ENCODE measurements around the gene VARS1. TPM values are rescaled to one million over a fixed set of nuclear protein-coding genes. Genes with fewer than 3 reads are reported as not detected.
"Not testable (repeated sequence)": the region's sequence is repeated elsewhere in the genome, so short reads cannot be mapped to it uniquely, and the experiment has no call there.

VARS1 gene
- total RNA-seq, 1 experiment from 2014 or later: 38.0 TPM

GRCh38 chr6:31794294-31794865 is 1.2 kb downstream of the VARS1 start:
- peaks cover 9% of the 10 kb centered on the region; the same call in 1 of the 2 replicates for H3K36me3 ChIP-seq (ENCODE audit: insufficient read depth, low read length)
- H3K79me2 ChIP-seq (ENCODE audit: low read length): peaks cover 33% of the 10 kb centered on the region
- H2AFZ ChIP-seq (ENCODE audit: low read length): 0 out of 2 replicates have a peak overlapping the region, but pooled peaks have one; percentile 7
- H3K9me2 ChIP-seq (replicated peaks; ENCODE audit: insufficient read depth, low read length): no peaks in the 10 kb centered on the region
- H3K4me1 ChIP-seq (ENCODE audit: low read length): peaks cover 38% of the 10 kb centered on the region
- H3K4me3 ChIP-seq (ENCODE audit: low read length): peak overlapping the region; percentile 95
- H3K9me3 ChIP-seq (ENCODE audit: low read length): no peaks in the 10 kb centered on the region
- DNase-seq: peak; percentile 66
- peak overlapping the region; percentile 80 for H3K4me2 ChIP-seq (ENCODE audit: low read depth, low read length, poor library complexity, severe bottlenecking)
- H3K9ac ChIP-seq (ENCODE audit: low read length): peak overlapping the region; percentile 98
- no peaks in the 10 kb centered on the region for H3K27me3 ChIP-seq (ENCODE audit: low read length)
- H3K27ac ChIP-seq (ENCODE audit: low read length): peak overlapping the region; percentile 73
- H4K20me1 ChIP-seq (ENCODE audit: insufficient read depth, low read depth, low read length): no peaks in the 10 kb centered on the region

DNA sequence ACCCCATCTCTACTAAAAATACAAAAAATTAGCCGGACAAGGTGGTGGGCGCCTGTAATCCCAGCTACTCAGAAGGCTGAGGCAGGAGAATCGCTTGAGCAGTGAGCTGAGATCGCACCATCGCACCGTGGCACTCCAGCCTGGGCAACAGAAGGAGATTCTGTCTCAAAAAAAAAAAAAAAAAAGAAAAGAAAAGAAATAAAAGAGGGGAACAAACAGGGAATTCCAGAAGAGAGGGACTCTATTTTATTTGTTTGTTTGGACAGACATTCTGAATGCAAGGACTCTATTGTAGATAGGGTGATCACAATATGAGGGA is 1.7 kb downstream of the VARS1 start:
- peak overlapping the region; percentile 95 for H3K4me3 ChIP-seq (ENCODE audit: low read length)

DNA sequence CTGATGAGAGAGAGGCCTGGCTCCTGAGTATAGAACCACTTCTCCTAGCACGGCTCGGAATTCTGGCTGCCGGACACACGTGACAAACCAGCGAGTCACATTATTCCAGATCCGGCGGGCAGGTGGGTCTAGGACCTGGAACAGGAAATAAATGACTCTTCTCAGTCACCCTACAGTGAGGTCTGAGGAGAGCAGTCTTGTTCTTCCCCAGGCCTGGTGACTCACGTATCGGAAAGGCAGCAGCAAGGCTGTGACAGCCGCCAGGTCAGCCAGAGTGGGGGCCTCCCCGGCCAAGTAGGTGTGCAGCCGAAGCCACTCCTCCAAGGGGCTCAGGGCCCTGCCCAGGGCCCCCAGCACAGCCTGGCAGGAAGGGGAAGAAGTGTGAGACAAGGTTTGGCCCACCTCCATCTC is 2.8 kb downstream of the VARS1 start:
- Histone ChIP-seq H3K36me3 (ENCODE audit: insufficient read depth, low read length) (peaks cover 14% of the 10 kb centered on the region; the same call in 1 of the 2 replicates), H3K9ac (ENCODE audit: low read length) (no peak overlapping the region; the same call in 1 of the 2 replicates), H3K4me2 (ENCODE audit: low read depth, low read length, poor library complexity, severe bottlenecking) (no peak overlapping the region), H3K79me2 (ENCODE audit: low read length) (peaks cover 38% of the 10 kb centered on the region), H2AFZ (ENCODE audit: low read length) (no peak overlapping the region), H3K4me3 (ENCODE audit: low read length) (no peak overlapping the region), H3K27me3 (ENCODE audit: low read length) (no peaks in the 10 kb centered on the region), H3K9me3 (ENCODE audit: low read length) (no peaks in the 10 kb centered on the region), H3K4me1 (ENCODE audit: low read length) (peaks cover 44% of the 10 kb centered on the region), H3K9me2 (replicated peaks; ENCODE audit: insufficient read depth, low read length) (no peaks in the 10 kb centered on the region), H4K20me1 (ENCODE audit: insufficient read depth, low read depth, low read length) (no peaks in the 10 kb centered on the region), H3K27ac (ENCODE audit: low read length) (no peak overlapping the region)
- no peak for DNase-seq

More for the DNA sequence above, 1.7 kb downstream of the VARS1 start:
- not testable (repeated sequence) for H3K9me3 ChIP-seq (ENCODE audit: low read length); H3K9me2 ChIP-seq (replicated peaks; ENCODE audit: insufficient read depth, low read length); DNase-seq; H4K20me1 ChIP-seq (ENCODE audit: insufficient read depth, low read depth, low read length); H3K27me3 ChIP-seq (ENCODE audit: low read length); H2AFZ ChIP-seq (ENCODE audit: low read length)
- peaks cover 38% of the 10 kb centered on the region for H3K79me2 ChIP-seq (ENCODE audit: low read length)
- H3K9ac ChIP-seq (ENCODE audit: low read length): peak overlapping the region; percentile 98
- H3K27ac ChIP-seq (ENCODE audit: low read length): peak overlapping the region; percentile 73
- peaks cover 43% of the 10 kb centered on the region for H3K4me1 ChIP-seq (ENCODE audit: low read length)
- H3K36me3 ChIP-seq (ENCODE audit: insufficient read depth, low read length): peaks cover 13% of the 10 kb centered on the region; the same call in 1 of the 2 replicates
- H3K4me2 ChIP-seq (ENCODE audit: low read depth, low read length, poor library complexity, severe bottlenecking): peak overlapping the region; percentile 80

GRCh38 chr6:31792090-31792374 is 3.5 kb downstream of the VARS1 start:
- Histone ChIP-seq H2AFZ (ENCODE audit: low read length) (no peak overlapping the region), H3K79me2 (ENCODE audit: low read length) (peaks cover 38% of the 10 kb centered on the region), H4K20me1 (ENCODE audit: insufficient read depth, low read depth, low read length) (no peaks in the 10 kb centered on the region), H3K27me3 (ENCODE audit: low read length) (no peaks in the 10 kb centered on the region), H3K4me1 (ENCODE audit: low read length) (peaks cover 44% of the 10 kb centered on the region), H3K27ac (ENCODE audit: low read length) (no peak overlapping the region), H3K9me3 (ENCODE audit: low read length) (no peaks in the 10 kb centered on the region), H3K4me3 (ENCODE audit: low read length) (no peak overlapping the region), H3K4me2 (ENCODE audit: low read depth, low read length, poor library complexity, severe bottlenecking) (no peak overlapping the region), H3K9me2 (replicated peaks; ENCODE audit: insufficient read depth, low read length) (no peaks in the 10 kb centered on the region), H3K9ac (ENCODE audit: low read length) (no peak overlapping the region), H3K36me3 (ENCODE audit: insufficient read depth, low read length) (peaks cover 14% of the 10 kb centered on the region; the same call in 1 of the 2 replicates)
- DNase-seq: no peak

DNA sequence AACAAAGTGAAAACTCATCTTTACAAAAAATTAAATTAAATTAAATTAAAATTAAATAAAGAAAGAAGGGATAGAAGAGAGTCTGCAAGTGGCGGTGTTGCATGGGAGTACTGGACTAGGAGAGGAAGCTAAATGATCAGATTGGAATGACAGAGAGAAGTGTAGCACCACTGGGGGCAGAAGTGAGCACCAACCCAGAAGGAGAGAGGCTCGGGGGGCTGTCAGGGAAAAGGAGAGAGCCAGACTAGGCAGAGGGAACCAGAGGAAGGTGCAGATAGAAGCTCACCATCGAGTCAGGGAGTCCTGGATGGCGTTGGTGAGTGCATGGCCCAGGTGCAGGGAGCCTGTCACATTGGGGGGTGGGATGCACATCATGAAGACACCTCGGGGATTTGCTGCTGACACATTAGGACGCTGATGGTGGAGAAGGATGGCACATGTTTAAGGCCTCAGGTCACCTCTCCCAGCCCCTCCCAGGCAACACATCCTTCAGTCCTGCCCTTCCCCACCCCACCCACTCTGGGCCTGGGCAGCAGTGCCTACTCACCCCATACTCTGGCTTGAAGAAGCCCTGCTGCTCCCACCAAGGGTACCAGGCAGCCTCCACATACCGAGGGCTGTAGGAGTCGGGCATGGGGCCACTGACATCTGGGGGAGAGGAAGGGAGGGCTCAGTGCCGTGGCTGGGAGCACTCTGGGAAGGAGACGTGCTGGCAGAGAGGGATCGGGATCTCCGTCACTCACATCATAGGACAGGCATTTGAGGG is 4.0 kb downstream of the VARS1 start:
- Histone ChIP-seq H3K4me2 (ENCODE audit: low read depth, low read length, poor library complexity, severe bottlenecking) (no peak overlapping the region), H3K9ac (ENCODE audit: low read length) (no peak overlapping the region), H3K4me3 (ENCODE audit: low read length) (no peak overlapping the region), H2AFZ (ENCODE audit: low read length) (no peak overlapping the region), H3K4me1 (ENCODE audit: low read length) (peaks cover 44% of the 10 kb centered on the region), H4K20me1 (ENCODE audit: insufficient read depth, low read depth, low read length) (no peaks in the 10 kb centered on the region), H3K9me2 (replicated peaks; ENCODE audit: insufficient read depth, low read length) (no peaks in the 10 kb centered on the region), H3K27ac (ENCODE audit: low read length) (no peak overlapping the region), H3K36me3 (ENCODE audit: insufficient read depth, low read length) (peaks cover 14% of the 10 kb centered on the region), H3K9me3 (ENCODE audit: low read length) (no peaks in the 10 kb centered on the region), H3K27me3 (ENCODE audit: low read length) (no peaks in the 10 kb centered on the region), H3K79me2 (ENCODE audit: low read length) (peaks cover 38% of the 10 kb centered on the region)
- peak; percentile 81 for DNase-seq

DNA sequence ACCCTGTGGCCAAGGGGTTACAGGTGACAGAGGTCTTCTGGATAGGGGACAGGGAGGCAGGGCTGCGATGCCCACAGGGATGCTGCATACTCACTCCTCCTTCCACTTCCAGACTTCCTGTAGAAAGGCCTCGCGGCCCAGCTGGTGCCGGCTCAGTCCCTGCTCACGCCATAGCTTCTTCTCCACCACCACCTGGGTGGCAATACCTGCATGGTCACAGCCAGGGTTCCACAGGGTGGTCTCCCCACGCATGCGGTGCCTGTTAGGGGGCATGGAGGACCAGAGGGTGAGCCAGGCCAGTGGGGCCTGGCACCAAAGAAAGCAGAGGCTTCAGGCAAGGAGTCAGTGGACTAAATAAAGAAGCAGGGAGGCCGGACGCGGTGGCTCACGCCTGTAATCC is 10.1 kb downstream of the VARS1 start:
- Histone ChIP-seq H3K36me3 (ENCODE audit: insufficient read depth, low read length) (peaks cover 28% of the 10 kb centered on the region), H3K4me2 (ENCODE audit: low read depth, low read length, poor library complexity, severe bottlenecking) (no peak overlapping the region), H3K9me2 (replicated peaks; ENCODE audit: insufficient read depth, low read length) (no peaks in the 10 kb centered on the region), H3K4me3 (ENCODE audit: low read length) (no peak overlapping the region), H3K79me2 (ENCODE audit: low read length) (0 out of 2 replicates have a peak, but pooled peaks cover 5% of the 10 kb centered on the region), H3K27ac (ENCODE audit: low read length) (no peak overlapping the region), H4K20me1 (ENCODE audit: insufficient read depth, low read depth, low read length) (no peaks in the 10 kb centered on the region), H3K9ac (ENCODE audit: low read length) (no peak overlapping the region), H3K9me3 (ENCODE audit: low read length) (no peaks in the 10 kb centered on the region), H2AFZ (ENCODE audit: low read length) (no peak overlapping the region), H3K4me1 (ENCODE audit: low read length) (peaks cover 15% of the 10 kb centered on the region), H3K27me3 (ENCODE audit: low read length) (no peaks in the 10 kb centered on the region)
- DNase-seq: no peak

DNA sequence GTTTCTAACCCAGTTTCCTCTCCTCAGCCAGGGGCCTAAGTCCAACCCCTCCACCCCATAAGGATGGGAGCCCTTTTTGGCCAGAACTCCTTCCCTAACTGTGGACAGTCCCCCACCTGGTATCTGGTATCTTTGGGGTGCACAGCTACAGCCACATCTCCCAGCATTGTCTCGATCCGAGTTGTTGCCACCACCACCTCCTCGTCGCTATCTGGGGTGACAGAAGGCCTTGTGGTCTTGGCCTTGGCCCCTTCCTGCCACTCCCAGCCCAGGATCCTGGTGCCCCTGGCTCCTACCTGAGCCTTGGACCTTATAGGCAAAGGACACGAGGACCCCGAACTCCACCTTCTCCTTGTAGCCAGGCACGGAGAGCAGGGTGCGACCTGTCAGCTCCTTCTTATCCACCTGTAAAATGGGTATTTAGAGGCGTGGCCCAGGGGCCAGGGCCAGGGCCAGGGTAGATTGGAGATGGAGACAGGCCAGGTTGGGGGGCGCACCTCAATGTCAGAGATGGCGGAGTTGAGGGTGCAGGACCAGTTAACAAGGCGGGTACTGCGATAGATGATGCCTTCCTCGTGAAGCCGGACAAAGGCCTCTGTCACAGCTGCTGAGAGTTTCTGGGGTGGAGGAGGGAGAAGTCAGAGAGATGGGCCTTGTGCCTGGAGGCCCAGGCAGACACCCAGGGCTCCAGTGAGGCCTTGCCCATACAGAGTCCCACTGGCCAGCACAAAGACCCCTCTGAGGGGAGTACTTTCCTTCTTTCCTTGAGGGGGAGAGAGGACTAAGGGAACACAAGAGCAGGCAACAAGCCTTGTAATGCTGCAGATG is 11.2 kb downstream of the VARS1 start:
- H3K4me2 ChIP-seq (ENCODE audit: low read depth, low read length, poor library complexity, severe bottlenecking): no peak overlapping the region
- 0 out of 2 replicates have a peak, but pooled peaks cover 4% of the 10 kb centered on the region for H3K79me2 ChIP-seq (ENCODE audit: low read length)
- H3K9me2 ChIP-seq (replicated peaks; ENCODE audit: insufficient read depth, low read length): no peaks in the 10 kb centered on the region
- H3K27ac ChIP-seq (ENCODE audit: low read length): no peak overlapping the region
- DNase-seq: no peak
- H3K4me1 ChIP-seq (ENCODE audit: low read length): peaks cover 5% of the 10 kb centered on the region
- no peaks in the 10 kb centered on the region for H4K20me1 ChIP-seq (ENCODE audit: insufficient read depth, low read depth, low read length)
- no peak overlapping the region for H3K4me3 ChIP-seq (ENCODE audit: low read length)
- peaks cover 23% of the 10 kb centered on the region for H3K36me3 ChIP-seq (ENCODE audit: insufficient read depth, low read length)
- no peak overlapping the region for H2AFZ ChIP-seq (ENCODE audit: low read length)
- no peak overlapping the region for H3K9ac ChIP-seq (ENCODE audit: low read length)
- H3K27me3 ChIP-seq (ENCODE audit: low read length): no peaks in the 10 kb centered on the region
- no peaks in the 10 kb centered on the region for H3K9me3 ChIP-seq (ENCODE audit: low read length)

Measured in Karpas-422 (cell line).